Measurements from ENCODE around the gene VSIG1. TPM values are rescaled to one million over a fixed set of nuclear protein-coding genes. Genes with fewer than 3 reads are reported as not detected.

Gene VSIG1
- total RNA-seq, 1 donor from 2014 or later, result not detected

DNA sequence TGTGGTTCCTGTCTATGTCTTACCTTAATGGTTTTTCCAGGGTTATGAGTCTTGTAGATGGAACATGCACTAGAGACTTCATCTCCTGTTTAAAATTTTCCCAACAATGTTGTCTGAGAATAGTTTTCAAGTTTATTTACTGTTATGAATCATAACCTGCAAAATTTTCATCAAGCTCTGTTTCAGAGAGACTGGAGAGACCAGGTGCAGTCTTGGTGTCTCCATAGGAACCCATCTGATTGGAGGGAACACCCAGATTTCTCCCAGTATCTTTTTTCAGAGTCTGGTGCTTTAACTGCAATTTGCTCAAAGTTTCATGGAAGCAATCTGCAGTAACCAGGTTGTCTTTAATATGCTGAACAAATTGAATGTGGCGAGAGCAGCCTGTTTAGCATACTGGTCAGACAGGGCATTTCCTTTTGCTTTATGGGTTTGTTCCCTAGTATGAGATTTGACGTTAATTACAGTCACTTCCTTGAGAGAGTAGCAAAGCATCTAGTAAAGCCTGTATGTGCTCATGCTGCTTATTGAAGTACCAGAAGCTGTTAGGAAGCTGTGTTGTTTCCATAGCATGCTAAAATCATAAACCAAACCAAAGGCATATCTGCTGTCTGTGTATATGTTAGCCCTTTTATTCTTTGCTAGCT lies 18.8 kb upstream of the VSIG1 start:
- H3K4me3 ChIP-seq (ENCODE audit: low read length in 3 of 3), result no peak overlapping the region
- H3K4me1 ChIP-seq (ENCODE audit: control insufficient read depth in 3 of 3, insufficient read depth in 3 of 3, low read length in 3 of 3), result no peaks in the 10 kb centered on the region
- H3K9me3 ChIP-seq (ENCODE audit: control insufficient read depth in 3 of 3, low read length in 3 of 3), result no peaks in the 10 kb centered on the region
- H3K9ac ChIP-seq (ENCODE audit: low read depth in 1 of 3, low read length in 3 of 3), result no peak overlapping the region
- H3K27me3 ChIP-seq (ENCODE audit: control insufficient read depth in 3 of 3, insufficient read depth in 3 of 3, low read length in 3 of 3), result peaks cover 0 to 6% (median 0%) of the 10 kb centered on the region in 3 donors
- no peak overlapping the region for H3K27ac ChIP-seq (ENCODE audit: low read depth, low read length)
- H3K36me3 ChIP-seq (ENCODE audit: control insufficient read depth in 3 of 3, insufficient read depth in 3 of 3, low read length in 3 of 3), result no peaks in the 10 kb centered on the region

DNA sequence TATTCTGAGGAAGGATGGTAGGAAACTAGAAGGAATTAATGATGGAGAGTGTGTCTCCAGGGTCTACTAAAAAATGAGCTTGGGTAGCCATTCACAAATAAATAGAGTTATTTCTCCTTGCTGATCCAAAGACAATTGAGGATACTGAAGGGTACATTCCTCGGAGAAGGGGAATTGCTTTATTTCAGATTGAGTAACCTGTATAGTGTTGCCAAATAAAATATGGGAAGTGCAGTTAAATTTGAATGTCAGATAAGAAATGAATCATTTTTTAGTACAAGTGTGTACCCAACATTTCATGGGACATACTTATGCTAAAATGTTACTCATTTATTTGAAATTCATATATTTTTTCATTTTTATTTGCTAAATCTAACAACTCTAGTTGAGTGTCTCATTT lies 16.0 kb upstream of the VSIG1 start:
- Histone ChIP-seq H3K9ac (ENCODE audit: low read depth in 1 of 3, low read length in 3 of 3) (no peak overlapping the region), H3K36me3 (ENCODE audit: control insufficient read depth in 3 of 3, insufficient read depth in 3 of 3, low read length in 3 of 3) (no peaks in the 10 kb centered on the region), H3K27me3 (ENCODE audit: control insufficient read depth in 3 of 3, insufficient read depth in 3 of 3, low read length in 3 of 3) (peaks cover 0 to 3% (median 0%) of the 10 kb centered on the region in 3 donors), H3K4me1 (ENCODE audit: control insufficient read depth in 3 of 3, insufficient read depth in 3 of 3, low read length in 3 of 3) (no peaks in the 10 kb centered on the region), H3K27ac (ENCODE audit: low read depth, low read length) (no peak overlapping the region), H3K9me3 (ENCODE audit: control insufficient read depth in 3 of 3, low read length in 3 of 3) (no peaks in the 10 kb centered on the region), H3K4me3 (ENCODE audit: low read length in 3 of 3) (no peak overlapping the region)

DNA sequence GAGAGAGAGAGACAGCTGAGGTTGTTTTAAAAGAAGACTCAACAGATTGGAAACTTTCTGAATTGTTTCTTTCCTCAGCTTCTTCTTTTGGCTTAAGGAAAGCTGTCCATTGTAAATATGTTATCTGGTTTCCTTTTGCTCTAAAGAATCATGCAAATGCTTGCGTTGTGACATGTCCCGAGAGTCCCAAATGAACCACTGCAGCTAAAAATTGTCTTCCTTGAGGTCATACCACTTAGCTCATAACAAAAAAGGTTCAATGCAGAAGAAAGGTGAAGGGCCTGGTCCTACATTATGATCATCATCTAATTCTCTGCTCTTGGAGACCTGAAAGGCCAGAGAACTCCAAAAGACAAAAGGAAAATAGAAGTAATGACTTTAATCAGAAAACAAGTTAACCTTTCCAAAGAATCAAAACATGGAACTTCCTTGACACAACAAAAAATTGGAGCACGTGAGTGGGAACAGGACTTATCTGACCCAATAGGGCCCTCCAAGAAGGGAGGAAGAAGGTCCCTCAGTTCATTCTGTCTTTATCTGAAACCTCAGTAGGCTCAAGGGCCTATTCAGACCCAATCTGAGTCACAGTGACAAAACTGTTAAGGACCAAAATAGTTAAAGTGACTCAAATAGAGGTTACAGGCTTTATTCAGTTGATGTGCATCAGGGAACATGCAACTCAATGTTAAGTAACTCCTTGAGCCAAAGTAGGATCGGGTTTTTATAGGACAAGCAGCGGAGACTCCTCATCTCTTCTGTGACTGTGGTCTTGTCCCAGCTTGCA lies 14.7 kb upstream of the VSIG1 start:
- no peak overlapping the region for H3K9ac ChIP-seq (ENCODE audit: low read depth in 1 of 3, low read length in 3 of 3)
- no peak overlapping the region for H3K4me3 ChIP-seq (ENCODE audit: low read length in 3 of 3)
- H3K36me3 ChIP-seq (ENCODE audit: control insufficient read depth in 3 of 3, insufficient read depth in 3 of 3, low read length in 3 of 3), result no peaks in the 10 kb centered on the region
- peaks cover 0 to 3% (median 0%) of the 10 kb centered on the region in 3 donors for H3K27me3 ChIP-seq (ENCODE audit: control insufficient read depth in 3 of 3, insufficient read depth in 3 of 3, low read length in 3 of 3)
- H3K9me3 ChIP-seq (ENCODE audit: control insufficient read depth in 3 of 3, low read length in 3 of 3), result no peaks in the 10 kb centered on the region
- H3K4me1 ChIP-seq (ENCODE audit: control insufficient read depth in 3 of 3, insufficient read depth in 3 of 3, low read length in 3 of 3), result no peaks in the 10 kb centered on the region
- no peak overlapping the region for H3K27ac ChIP-seq (ENCODE audit: low read depth, low read length)

DNA sequence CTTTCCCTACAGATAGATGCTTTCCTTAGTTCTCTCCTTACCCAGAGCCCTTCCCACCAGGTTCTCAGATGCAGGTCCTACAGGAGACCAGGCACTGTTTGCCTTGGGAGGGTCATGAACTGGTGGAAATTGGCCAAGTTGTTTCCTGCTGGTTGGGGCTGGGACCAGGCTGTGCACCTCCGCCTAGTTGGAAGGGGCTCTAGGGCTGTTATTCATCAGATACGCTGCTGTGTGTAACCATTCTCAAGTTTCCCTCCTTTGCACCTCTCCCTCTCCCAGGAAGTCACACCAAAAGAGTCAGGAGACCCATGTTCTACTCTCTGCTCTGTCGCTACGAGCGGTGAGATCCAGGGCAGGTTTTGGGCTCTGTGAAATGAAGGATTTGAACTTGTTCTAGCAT lies 11.9 kb upstream of the VSIG1 start:
- Histone ChIP-seq H3K27ac (ENCODE audit: low read depth, low read length) (no peak overlapping the region), H3K27me3 (ENCODE audit: control insufficient read depth in 3 of 3, insufficient read depth in 3 of 3, low read length in 3 of 3) (peaks cover 0 to 3% (median 0%) of the 10 kb centered on the region in 3 donors), H3K4me1 (ENCODE audit: control insufficient read depth in 3 of 3, insufficient read depth in 3 of 3, low read length in 3 of 3) (no peaks in the 10 kb centered on the region), H3K36me3 (ENCODE audit: control insufficient read depth in 3 of 3, insufficient read depth in 3 of 3, low read length in 3 of 3) (no peaks in the 10 kb centered on the region), H3K4me3 (ENCODE audit: low read length in 3 of 3) (no peak overlapping the region), H3K9ac (ENCODE audit: low read depth in 1 of 3, low read length in 3 of 3) (no peak overlapping the region), H3K9me3 (ENCODE audit: control insufficient read depth in 3 of 3, low read length in 3 of 3) (no peaks in the 10 kb centered on the region)

DNA sequence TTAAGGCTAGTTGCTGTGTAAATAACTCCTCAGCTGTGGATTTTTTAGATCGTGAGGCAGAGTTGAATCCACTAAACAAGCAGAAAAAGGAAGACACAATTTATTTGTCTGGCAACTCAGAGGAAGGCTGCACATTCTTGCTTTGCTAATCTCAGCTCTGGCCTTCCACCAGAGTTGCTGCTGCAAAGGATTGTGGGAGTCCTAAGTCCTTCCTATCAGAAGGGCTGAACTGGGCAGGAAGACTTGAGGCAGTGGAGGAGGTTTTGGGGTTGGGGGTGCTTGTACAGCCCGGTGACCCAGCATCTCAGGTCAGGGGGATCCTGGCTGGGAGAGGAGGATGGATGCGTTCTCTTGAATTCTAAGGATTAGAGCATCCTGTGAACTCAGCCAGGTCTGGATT lies 11.0 kb upstream of the VSIG1 start:
- no peaks in the 10 kb centered on the region for H3K9me3 ChIP-seq (ENCODE audit: control insufficient read depth in 3 of 3, low read length in 3 of 3)

DNA sequence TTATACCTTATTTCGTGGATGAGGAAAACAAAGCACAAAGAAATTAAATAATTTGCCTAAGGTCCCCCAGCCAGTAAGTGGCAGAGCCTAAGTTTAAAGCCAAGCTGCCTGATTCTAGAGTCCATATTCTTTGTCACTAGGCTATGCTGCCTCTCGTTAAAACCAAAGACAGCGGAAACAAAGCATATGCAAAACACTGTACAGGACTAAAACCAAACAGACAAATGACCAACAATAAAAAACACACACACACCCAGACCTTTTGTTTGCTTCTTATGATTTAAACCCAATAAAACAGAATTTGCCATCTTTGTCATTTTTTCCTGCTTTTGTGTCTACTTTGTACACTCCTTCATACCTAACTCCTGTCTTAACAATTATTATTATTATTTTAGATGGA lies 10.1 kb upstream of the VSIG1 start:
- H3K4me3 ChIP-seq (ENCODE audit: low read length in 3 of 3), result no peak overlapping the region
- H3K9me3 ChIP-seq (ENCODE audit: control insufficient read depth in 3 of 3, low read length in 3 of 3), result no peaks in the 10 kb centered on the region
- H3K27me3 ChIP-seq (ENCODE audit: control insufficient read depth in 3 of 3, insufficient read depth in 3 of 3, low read length in 3 of 3), result peaks cover 0 to 3% (median 0%) of the 10 kb centered on the region in 3 donors
- H3K36me3 ChIP-seq (ENCODE audit: control insufficient read depth in 3 of 3, insufficient read depth in 3 of 3, low read length in 3 of 3), result no peaks in the 10 kb centered on the region
- no peak overlapping the region for H3K9ac ChIP-seq (ENCODE audit: low read depth in 1 of 3, low read length in 3 of 3)
- no peak overlapping the region for H3K27ac ChIP-seq (ENCODE audit: low read depth, low read length)
- H3K4me1 ChIP-seq (ENCODE audit: control insufficient read depth in 3 of 3, insufficient read depth in 3 of 3, low read length in 3 of 3), result no peaks in the 10 kb centered on the region

More for the DNA sequence above, 11.0 kb upstream of the VSIG1 start:
- Histone ChIP-seq H3K4me3 (ENCODE audit: low read length in 3 of 3) (no peak overlapping the region), H3K9ac (ENCODE audit: low read depth in 1 of 3, low read length in 3 of 3) (no peak overlapping the region), H3K4me1 (ENCODE audit: control insufficient read depth in 3 of 3, insufficient read depth in 3 of 3, low read length in 3 of 3) (no peaks in the 10 kb centered on the region), H3K27ac (ENCODE audit: low read depth, low read length) (no peak overlapping the region), H3K36me3 (ENCODE audit: control insufficient read depth in 3 of 3, insufficient read depth in 3 of 3, low read length in 3 of 3) (no peaks in the 10 kb centered on the region), H3K27me3 (ENCODE audit: control insufficient read depth in 3 of 3, insufficient read depth in 3 of 3, low read length in 3 of 3) (peaks cover 0 to 3% (median 0%) of the 10 kb centered on the region in 3 donors)

DNA sequence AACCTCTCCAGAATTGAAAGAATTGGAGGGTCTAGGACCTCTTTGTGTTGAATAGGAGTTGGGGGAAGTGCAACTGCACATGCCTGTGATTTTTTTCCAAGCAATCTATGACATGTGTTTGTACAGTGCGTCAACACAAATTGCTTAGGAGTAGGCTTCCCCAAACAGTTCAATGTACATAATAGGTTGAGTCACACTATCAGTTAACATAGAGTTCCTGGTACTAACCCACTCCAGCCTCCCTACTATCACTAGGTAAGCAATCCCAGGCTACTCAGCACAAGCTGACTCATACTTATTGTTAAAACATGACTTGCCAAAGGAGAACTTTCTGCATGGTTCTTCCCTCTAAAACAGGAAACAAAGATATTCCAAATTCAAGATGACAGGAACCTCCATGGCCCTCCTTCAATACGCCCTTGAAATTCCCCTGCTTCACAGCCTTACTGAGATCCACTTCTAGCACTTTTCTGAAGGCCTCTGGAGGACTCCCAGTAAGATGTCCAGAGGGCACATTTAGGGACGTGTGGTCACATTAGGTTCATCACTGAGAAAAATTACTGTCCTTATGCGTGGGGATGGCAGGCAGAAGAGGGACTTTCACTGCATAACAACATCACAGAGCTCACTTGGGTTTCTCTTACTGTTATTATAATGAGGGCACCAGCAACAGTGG lies 8.4 kb upstream of the VSIG1 start:
- no peaks in the 10 kb centered on the region for H3K36me3 ChIP-seq (ENCODE audit: control insufficient read depth in 3 of 3, insufficient read depth in 3 of 3, low read length in 3 of 3)
- no peaks in the 10 kb centered on the region for H3K9me3 ChIP-seq (ENCODE audit: control insufficient read depth in 3 of 3, low read length in 3 of 3)
- peaks cover 0 to 3% (median 0%) of the 10 kb centered on the region in 3 donors for H3K27me3 ChIP-seq (ENCODE audit: control insufficient read depth in 3 of 3, insufficient read depth in 3 of 3, low read length in 3 of 3)
- H3K9ac ChIP-seq (ENCODE audit: low read depth in 1 of 3, low read length in 3 of 3), result no peak overlapping the region
- no peaks in the 10 kb centered on the region for H3K4me1 ChIP-seq (ENCODE audit: control insufficient read depth in 3 of 3, insufficient read depth in 3 of 3, low read length in 3 of 3)
- no peak overlapping the region for H3K27ac ChIP-seq (ENCODE audit: low read depth, low read length)
- H3K4me3 ChIP-seq (ENCODE audit: low read length in 3 of 3), result no peak overlapping the region

DNA sequence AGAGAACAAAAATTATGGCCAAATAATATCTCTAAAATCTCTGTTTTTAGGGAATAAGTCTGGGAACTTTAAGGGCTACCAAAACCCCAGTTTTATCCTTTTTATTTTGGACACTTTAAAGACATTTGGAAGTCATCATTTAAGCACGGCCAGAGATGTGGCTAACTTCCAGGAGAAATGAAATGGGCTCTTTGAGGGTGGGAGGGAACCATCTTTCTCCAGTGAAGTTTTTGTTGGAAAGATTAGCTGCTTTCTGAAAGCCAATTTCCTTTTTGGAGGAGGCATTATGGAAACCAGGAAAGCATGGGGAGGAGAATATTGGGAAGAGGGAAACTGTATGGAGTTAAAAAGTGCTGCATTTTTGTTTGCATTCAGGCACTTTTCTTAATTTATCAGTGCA lies 4.8 kb downstream of the VSIG1 start:
- H3K9ac ChIP-seq (ENCODE audit: low read depth in 1 of 3, low read length in 3 of 3), result no peak overlapping the region
- no peak overlapping the region for H3K27ac ChIP-seq (ENCODE audit: low read depth, low read length)
- H3K9me3 ChIP-seq (ENCODE audit: control insufficient read depth in 3 of 3, low read length in 3 of 3), result no peaks in the 10 kb centered on the region
- H3K4me3 ChIP-seq (ENCODE audit: low read length in 3 of 3), result no peak overlapping the region
- no peaks in the 10 kb centered on the region for H3K4me1 ChIP-seq (ENCODE audit: control insufficient read depth in 3 of 3, insufficient read depth in 3 of 3, low read length in 3 of 3)
- no peaks in the 10 kb centered on the region for H3K36me3 ChIP-seq (ENCODE audit: control insufficient read depth in 3 of 3, insufficient read depth in 3 of 3, low read length in 3 of 3)
- H3K27me3 ChIP-seq (ENCODE audit: control insufficient read depth in 3 of 3, insufficient read depth in 3 of 3, low read length in 3 of 3), result peaks cover 0 to 9% (median 0%) of the 10 kb centered on the region in 3 donors

DNA sequence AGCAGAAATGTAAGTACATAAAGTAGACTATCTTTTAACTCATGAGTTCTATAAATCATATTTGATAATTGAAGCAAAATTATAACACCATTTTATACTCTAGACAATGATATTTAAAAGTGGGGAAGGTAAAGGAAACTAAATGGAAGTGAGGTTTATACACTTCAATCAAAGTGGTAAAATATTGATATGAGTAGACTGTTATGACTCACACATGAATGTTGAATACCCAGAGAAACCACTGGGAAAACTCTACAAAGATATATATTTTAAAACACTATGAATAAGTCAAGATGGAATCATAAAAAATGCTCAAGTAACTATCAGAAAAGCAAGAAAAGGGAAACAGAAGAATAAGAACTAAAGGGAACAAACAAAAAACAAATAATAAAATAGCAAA lies 8.4 kb downstream of the VSIG1 start:
- Histone ChIP-seq H3K36me3 (ENCODE audit: control insufficient read depth in 3 of 3, insufficient read depth in 3 of 3, low read length in 3 of 3) (no peaks in the 10 kb centered on the region), H3K27ac (ENCODE audit: low read depth, low read length) (no peak overlapping the region), H3K9ac (ENCODE audit: low read depth in 1 of 3, low read length in 3 of 3) (no peak overlapping the region), H3K27me3 (ENCODE audit: control insufficient read depth in 3 of 3, insufficient read depth in 3 of 3, low read length in 3 of 3) (peaks cover 0 to 9% (median 0%) of the 10 kb centered on the region in 3 donors), H3K4me1 (ENCODE audit: control insufficient read depth in 3 of 3, insufficient read depth in 3 of 3, low read length in 3 of 3) (no peaks in the 10 kb centered on the region), H3K9me3 (ENCODE audit: control insufficient read depth in 3 of 3, low read length in 3 of 3) (no peaks in the 10 kb centered on the region), H3K4me3 (ENCODE audit: low read length in 3 of 3) (no peak overlapping the region)

DNA sequence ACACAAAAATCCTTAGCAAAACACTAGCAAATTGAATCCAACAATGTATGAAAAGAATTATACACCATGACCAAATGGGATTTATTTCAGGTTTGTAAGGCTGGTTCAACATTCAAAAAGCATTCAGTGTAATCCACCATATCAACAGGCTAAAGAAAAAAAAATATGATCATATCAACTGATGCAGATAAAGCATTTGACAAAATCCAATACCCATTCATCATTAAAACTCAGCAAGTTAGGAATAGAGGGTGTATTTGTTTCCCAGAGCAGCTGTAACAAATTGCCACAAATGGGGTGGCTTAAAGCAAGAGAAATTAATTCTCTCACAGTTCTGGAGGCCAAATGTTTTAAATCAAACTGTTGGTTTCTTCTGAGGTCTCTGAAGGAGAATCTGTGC lies 10.7 kb downstream of the VSIG1 start:
- Histone ChIP-seq H3K4me3 (ENCODE audit: low read length in 3 of 3) (no peak overlapping the region), H3K9ac (ENCODE audit: low read depth in 1 of 3, low read length in 3 of 3) (no peak overlapping the region), H3K27me3 (ENCODE audit: control insufficient read depth in 3 of 3, insufficient read depth in 3 of 3, low read length in 3 of 3) (peaks cover 0 to 7% (median 0%) of the 10 kb centered on the region in 3 donors), H3K36me3 (ENCODE audit: control insufficient read depth in 3 of 3, insufficient read depth in 3 of 3, low read length in 3 of 3) (no peaks in the 10 kb centered on the region), H3K4me1 (ENCODE audit: control insufficient read depth in 3 of 3, insufficient read depth in 3 of 3, low read length in 3 of 3) (no peaks in the 10 kb centered on the region), H3K9me3 (ENCODE audit: control insufficient read depth in 3 of 3, low read length in 3 of 3) (no peaks in the 10 kb centered on the region), H3K27ac (ENCODE audit: low read depth, low read length) (no peak overlapping the region)

All from skeletal muscle tissue (tissue), 4 donors.